Hepatocyte (in vitro differentiated cells): Measurements from ENCODE around the gene GGA1. TPM values are rescaled to one million over a fixed set of nuclear protein-coding genes. Genes with fewer than 3 reads are reported as not detected.
"Not testable (repeated sequence)": the region's sequence is repeated elsewhere in the genome, so short reads cannot be mapped to it uniquely, and the experiment has no call there.

ENCODE experiments used
- DNase-seq: peaks from one replicate; pipeline ENCODE4 v3.0.0-alpha.2; 2016; ENCODE audit warnings: low spot score
- H2AFZ ChIP-seq: fragments of 200-600 bp; sonication (generic); 2 replicates; pipeline ENCODE4 v1.6.0; 2016; ENCODE audit warnings: antibody characterized with exemption, mild to moderate bottlenecking
- H3K27ac ChIP-seq: fragments of 200-600 bp; sonication (generic); 2 replicates; pipeline ENCODE4 v1.5.1; 2016; ENCODE audit warnings: mild to moderate bottlenecking
- H3K27me3 ChIP-seq: fragments of 200-600 bp; sonication (generic); 2 replicates; pipeline ENCODE4 v1.6.1; 2016
- H3K36me3 ChIP-seq: fragments of 200-600 bp; sonication (generic); replicated peaks from 2 replicates; pipeline ENCODE4 v1.5.1; 2016; ENCODE audit warnings: low read depth; ENCODE audit not compliant: insufficient read depth
- H3K4me1 ChIP-seq: fragments of 200-600 bp; sonication (generic); 2 replicates; pipeline ENCODE4 v1.5.1; 2016; ENCODE audit warnings: mild to moderate bottlenecking, moderate library complexity; ENCODE audit not compliant: insufficient read depth
- H3K4me2 ChIP-seq: fragments of 200-600 bp; sonication (generic); 2 replicates; pipeline ENCODE4 v1.6.0; 2016
- H3K4me3 ChIP-seq: fragments of 200-600 bp; sonication (generic); 2 replicates; pipeline ENCODE4 v1.5.1; 2016; ENCODE audit warnings: mild to moderate bottlenecking
- H3K79me2 ChIP-seq: fragments of 200-600 bp; sonication (generic); 2 replicates; pipeline ENCODE4 v1.6.0; 2017; ENCODE audit warnings: mild to moderate bottlenecking
- H3K9me2 ChIP-seq: fragments of 200-600 bp; sonication (generic); replicated peaks from 2 replicates; pipeline ENCODE4 v1.6.0; 2017; ENCODE audit warnings: mild to moderate bottlenecking; ENCODE audit not compliant: insufficient read depth
- H3K9me3 ChIP-seq: fragments of 200-600 bp; sonication (generic); 2 replicates; pipeline ENCODE4 v1.5.1; 2016; ENCODE audit warnings: low read depth, mild to moderate bottlenecking
- H4K20me1 ChIP-seq: fragments of 200-600 bp; sonication (generic); 2 replicates; pipeline ENCODE4 v1.6.0; 2016; ENCODE audit warnings: mild to moderate bottlenecking; ENCODE audit not compliant: insufficient read depth, poor library complexity, severe bottlenecking
- EZH2 ChIP-seq: fragments of 200-600 bp; sonication (generic); IDR thresholded peaks from 2 replicates; pipeline ENCODE4 v1.6.1; 2016; ENCODE audit warnings: antibody characterized with exemption, mild to moderate bottlenecking, borderline replicate concordance
- EZH2phosphoT487 ChIP-seq: fragments of 200-600 bp; sonication (generic); IDR thresholded peaks from one replicate; pipeline ENCODE4 v1.6.1; 2018; ENCODE audit warnings: antibody characterized with exemption, mild to moderate bottlenecking, low read depth, moderate library complexity; ENCODE audit not compliant: unreplicated experiment, severe bottlenecking
- WGBS: methylation state at CpG from one replicate; pipeline ENCODE4 v1.1.6; 2016; ENCODE audit warnings: low lambda C conversion rate; ENCODE audit errors: missing lambda C conversion rate; 5-methylcytosine and 5-hydroxymethylcytosine counted together
- polyA plus RNA-seq: library from polyadenylated mRNA; unstranded; fragments of >200 nt; fragmentation: Nextera tagmentation; extraction: Ambion mirVana; gene quantifications from 2 replicates; pipeline ENCODE4 v1.2.1, GENCODE V29; 2016
- total RNA-seq: library from RNA; depleted of rRNA; stranded (reverse); fragments of >200 nt; gene quantifications from 2 replicates; pipeline ENCODE4 v1.2.3, GENCODE V29; 2014
- TF ChIP-seq, protein P1 (sequence below): fragments of 200-600 bp; sonication (generic); IDR thresholded peaks from 2 replicates; pipeline ENCODE4 v1.5.1; 2016; ENCODE audit warnings: antibody characterized with exemption, mild to moderate bottlenecking; ENCODE audit not compliant: poor library complexity

GGA1 gene
- total and polyA plus RNA-seq, 2 experiments from 2014 or later: 30.2 to 51.5 TPM

DNA sequence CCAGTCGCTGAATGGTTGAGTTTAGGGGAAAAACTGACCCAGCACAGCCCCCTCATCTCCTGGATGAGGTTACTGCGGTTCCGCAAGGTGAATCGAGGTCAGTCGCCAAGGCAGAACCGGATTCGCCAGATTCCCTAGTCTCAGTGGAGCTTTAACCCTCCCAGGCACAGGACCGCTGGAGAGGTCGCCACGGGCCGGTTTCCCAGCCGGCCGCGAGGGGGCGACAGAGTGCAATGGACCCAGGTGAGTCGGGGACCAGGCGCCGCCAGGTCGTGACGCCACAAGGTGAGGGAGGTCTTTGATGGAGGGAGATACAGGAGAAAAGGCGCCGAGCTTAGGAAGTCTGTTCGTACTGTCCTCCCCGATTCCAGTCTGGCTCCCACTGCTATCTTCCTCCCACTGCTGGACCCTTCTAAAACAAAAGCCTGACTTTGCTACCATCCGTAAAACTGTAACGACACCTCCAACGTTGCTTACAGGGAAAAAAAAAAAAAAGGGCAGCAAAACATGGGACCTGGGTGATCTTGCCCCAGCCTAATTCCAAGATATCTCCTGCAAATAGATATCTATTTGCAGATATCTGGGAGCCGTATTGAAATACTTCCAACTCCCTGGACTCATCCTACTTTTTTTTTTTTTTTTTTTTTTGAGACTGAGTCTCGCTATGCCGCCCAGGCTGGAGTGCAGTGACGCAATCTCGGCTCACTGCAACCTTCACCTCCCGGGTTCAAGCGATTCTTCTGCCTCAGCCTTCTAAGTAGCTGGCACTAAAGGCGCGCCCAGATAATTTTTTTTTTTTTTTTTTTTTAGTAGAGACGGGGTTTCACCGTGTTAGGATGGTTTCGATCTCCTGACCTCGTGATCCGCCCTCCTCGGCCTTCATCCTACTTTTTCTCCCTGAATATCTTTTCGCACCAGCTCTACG is 1.4 kb upstream of the GGA1 start:
- no peak overlapping the region for H3K4me3 ChIP-seq
- H3K27ac ChIP-seq: peak overlapping the region; percentile 95
- TF ChIP-seq, protein P1, sequence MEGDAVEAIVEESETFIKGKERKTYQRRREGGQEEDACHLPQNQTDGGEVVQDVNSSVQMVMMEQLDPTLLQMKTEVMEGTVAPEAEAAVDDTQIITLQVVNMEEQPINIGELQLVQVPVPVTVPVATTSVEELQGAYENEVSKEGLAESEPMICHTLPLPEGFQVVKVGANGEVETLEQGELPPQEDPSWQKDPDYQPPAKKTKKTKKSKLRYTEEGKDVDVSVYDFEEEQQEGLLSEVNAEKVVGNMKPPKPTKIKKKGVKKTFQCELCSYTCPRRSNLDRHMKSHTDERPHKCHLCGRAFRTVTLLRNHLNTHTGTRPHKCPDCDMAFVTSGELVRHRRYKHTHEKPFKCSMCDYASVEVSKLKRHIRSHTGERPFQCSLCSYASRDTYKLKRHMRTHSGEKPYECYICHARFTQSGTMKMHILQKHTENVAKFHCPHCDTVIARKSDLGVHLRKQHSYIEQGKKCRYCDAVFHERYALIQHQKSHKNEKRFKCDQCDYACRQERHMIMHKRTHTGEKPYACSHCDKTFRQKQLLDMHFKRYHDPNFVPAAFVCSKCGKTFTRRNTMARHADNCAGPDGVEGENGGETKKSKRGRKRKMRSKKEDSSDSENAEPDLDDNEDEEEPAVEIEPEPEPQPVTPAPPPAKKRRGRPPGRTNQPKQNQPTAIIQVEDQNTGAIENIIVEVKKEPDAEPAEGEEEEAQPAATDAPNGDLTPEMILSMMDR: peak; percentile 98
- TF ChIP-seq EZH2: no peak
- no peaks in the 10 kb centered on the region for H3K36me3 ChIP-seq
- peaks cover 28% of the 10 kb centered on the region for H3K79me2 ChIP-seq
- peak overlapping the region; percentile 57 for H2AFZ ChIP-seq
- peak; percentile 95 for DNase-seq
- peak overlapping the region; percentile 75 for H3K4me2 ChIP-seq
- peaks cover 24% of the 10 kb centered on the region for H3K4me1 ChIP-seq
- H3K9me3 ChIP-seq: no peaks in the 10 kb centered on the region
- no peaks in the 10 kb centered on the region for H4K20me1 ChIP-seq
- H3K27me3 ChIP-seq: no peaks in the 10 kb centered on the region
- 12% methylated on average over 44 of the region's 44 CpGs for WGBS
- no peaks in the 10 kb centered on the region for H3K9me2 ChIP-seq

- H3K4me3 ChIP-seq: peak overlapping the region; percentile 34
- H3K9me3 ChIP-seq: no peaks in the 10 kb centered on the region
- peak overlapping the region; percentile 57 for H2AFZ ChIP-seq
- peak overlapping the region; percentile 95 for H3K27ac ChIP-seq
- peaks cover 28% of the 10 kb centered on the region for H3K79me2 ChIP-seq
- peaks cover 24% of the 10 kb centered on the region for H3K4me1 ChIP-seq
- H3K27me3 ChIP-seq: no peaks in the 10 kb centered on the region
- no peaks in the 10 kb centered on the region for H3K36me3 ChIP-seq
- no peaks in the 10 kb centered on the region for H4K20me1 ChIP-seq
- DNase-seq: no peak
- H3K9me2 ChIP-seq: no peaks in the 10 kb centered on the region
- TF ChIP-seq, protein P1: no peak
- peak overlapping the region; percentile 75 for H3K4me2 ChIP-seq
- 8% methylated on average over 17 of the region's 17 CpGs for WGBS
These were observed 628 bp upstream of the GGA1 start for GRCh38 chr22:37607935-37608476.

- Histone ChIP-seq H2AFZ (peak overlapping the region; percentile 50), H3K4me3 (peak overlapping the region; percentile 70), H3K27me3 (no peaks in the 10 kb centered on the region), H3K4me2 (peak overlapping the region; percentile 94), H3K79me2 (peaks cover 28% of the 10 kb centered on the region), H3K27ac (peak overlapping the region; percentile 95), H4K20me1 (no peaks in the 10 kb centered on the region), H3K4me1 (peaks cover 24% of the 10 kb centered on the region), H3K9me3 (no peaks in the 10 kb centered on the region), H3K36me3 (no peaks in the 10 kb centered on the region), H3K9me2 (no peaks in the 10 kb centered on the region)
- WGBS: 22% methylated on average over 26 of the region's 26 CpGs
- TF ChIP-seq, protein P1: no peak
- TF ChIP-seq EZH2phosphoT487 (no peak), EZH2 (no peak)
- DNase-seq: no peak
These were observed 862 bp downstream of the GGA1 start for GRCh38 chr22:37609240-37610152.

DNA sequence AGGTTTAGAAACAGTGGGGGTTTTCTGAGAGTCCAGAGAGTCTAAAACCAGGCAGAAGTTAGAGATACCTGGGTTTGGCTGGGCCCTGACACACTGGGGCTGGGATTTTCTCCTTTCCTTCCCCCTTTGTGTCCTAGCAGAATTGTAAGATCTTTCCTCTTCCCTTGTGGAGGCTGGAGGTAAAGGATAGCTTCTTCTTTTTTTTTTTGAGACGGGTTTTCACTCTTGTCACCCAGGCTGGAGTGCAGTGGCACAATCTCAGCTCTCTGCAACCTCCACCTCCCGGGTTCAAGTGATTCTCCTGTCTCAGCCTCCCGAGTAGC is 1.5 kb downstream of the GGA1 start:
- Histone ChIP-seq H3K27ac (peak overlapping the region; percentile 95), H3K4me2 (peak overlapping the region; percentile 94), H3K79me2 (peaks cover 28% of the 10 kb centered on the region), H3K4me1 (peaks cover 24% of the 10 kb centered on the region), H3K4me3 (peak overlapping the region; percentile 70)
- not testable (repeated sequence) for H3K36me3 ChIP-seq, H4K20me1 ChIP-seq, H3K27me3 ChIP-seq, DNase-seq, H3K9me2 ChIP-seq, H2AFZ ChIP-seq, H3K9me3 ChIP-seq
- 92% methylated on average over 3 of the region's 3 CpGs for WGBS
